TTC549 (cell line): ENCODE results near the gene ZNF8.
"Not testable (repeated sequence)": the region's sequence is repeated elsewhere in the genome, so short reads cannot be mapped to it uniquely, and the experiment has no call there.

Experiments
- FAIRE-seq: peaks from 2 replicates; lab custom pipeline; 2012; peaks lifted over from hg19 to GRCh38; lab: Jason Lieb, UNC

Gene ZNF8

DNA sequence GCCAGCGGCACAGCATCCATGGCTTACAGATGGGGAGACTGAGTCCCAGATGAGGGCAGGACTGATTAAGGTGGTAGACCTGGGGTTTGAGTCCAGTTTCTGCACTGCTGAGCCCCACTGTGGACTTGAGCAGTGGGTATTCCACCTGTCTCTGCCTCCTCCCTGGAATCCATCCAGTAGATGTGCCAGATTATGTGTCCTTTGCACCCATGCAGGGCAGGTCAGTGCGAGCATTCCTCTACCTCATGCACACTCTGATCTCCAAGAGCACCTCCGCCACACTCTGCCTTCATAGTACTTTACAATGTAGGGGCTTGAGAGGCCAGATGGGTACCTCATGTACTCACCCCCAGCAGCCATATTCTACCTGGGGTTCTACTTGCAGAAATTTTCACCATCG is 58.1 kb downstream of the ZNF8 start:
- no peak for FAIRE-seq

DNA sequence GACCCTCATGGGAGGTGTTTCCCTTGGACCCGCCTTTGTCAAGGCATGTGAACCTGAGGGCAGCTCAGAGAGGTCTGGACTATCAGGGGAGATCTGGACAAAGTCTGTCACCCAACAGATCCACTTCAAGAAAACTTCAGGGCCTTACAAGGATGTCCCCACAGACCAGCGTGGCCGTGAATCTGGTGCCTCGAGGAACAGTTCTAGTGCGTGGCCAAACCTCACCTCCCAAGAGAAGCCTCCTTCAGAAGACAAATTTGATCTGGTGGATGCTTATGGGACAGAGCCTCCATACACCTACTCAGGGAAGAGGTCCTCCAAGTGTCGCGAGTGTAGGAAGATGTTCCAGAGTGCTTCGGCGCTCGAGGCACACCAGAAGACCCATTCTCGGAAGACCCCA is 59.6 kb downstream of the ZNF8 start:
- no peak for FAIRE-seq

DNA sequence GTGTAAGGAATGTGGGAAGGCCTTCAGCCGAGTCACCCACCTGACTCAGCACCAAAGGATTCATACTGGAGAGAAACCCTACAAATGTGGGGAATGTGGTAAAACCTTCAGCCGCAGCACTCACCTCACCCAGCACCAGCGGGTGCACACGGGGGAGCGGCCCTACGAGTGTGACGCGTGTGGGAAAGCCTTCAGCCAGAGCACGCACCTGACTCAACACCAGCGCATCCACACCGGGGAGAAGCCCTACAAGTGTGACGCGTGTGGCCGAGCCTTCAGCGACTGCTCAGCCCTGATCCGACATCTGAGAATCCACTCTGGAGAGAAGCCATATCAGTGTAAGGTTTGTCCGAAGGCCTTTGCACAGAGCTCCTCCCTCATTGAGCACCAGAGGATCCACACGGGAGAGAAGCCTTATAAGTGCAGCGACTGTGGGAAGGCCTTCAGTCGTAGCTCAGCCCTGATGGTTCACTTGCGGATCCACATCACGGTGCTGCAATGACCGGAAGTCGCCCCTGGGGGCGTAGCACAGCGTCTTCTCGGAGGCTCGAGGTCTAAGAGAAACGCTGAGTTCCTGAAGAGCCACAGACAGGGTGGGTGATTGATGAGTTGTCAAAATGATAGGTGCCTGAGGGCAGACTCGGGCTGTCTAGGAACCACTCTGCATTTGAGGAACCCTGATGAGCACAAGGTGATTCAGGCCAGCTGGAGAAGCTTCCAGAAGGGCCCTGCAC is 60.2 kb downstream of the ZNF8 start:
- FAIRE-seq: no peak

DNA sequence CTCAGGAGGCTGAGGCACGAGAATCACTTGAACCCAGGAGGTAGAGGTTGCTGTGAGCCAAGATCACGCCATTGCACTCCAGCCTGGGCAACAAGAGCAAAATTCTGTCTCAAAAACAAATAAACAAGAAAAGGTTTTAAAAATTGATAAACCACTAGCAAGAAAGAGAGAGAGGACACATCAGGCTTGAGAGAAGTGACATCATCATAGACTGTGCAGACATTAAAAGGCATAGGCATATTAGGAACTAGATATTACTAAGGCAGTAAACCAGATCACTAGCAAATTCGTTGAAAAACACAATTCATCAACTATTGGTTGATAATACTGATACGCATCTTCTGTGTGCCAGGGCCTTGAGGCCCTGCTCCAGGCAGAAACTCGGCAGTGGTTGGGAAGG is 66.8 kb downstream of the ZNF8 start:
- FAIRE-seq: no peak

DNA sequence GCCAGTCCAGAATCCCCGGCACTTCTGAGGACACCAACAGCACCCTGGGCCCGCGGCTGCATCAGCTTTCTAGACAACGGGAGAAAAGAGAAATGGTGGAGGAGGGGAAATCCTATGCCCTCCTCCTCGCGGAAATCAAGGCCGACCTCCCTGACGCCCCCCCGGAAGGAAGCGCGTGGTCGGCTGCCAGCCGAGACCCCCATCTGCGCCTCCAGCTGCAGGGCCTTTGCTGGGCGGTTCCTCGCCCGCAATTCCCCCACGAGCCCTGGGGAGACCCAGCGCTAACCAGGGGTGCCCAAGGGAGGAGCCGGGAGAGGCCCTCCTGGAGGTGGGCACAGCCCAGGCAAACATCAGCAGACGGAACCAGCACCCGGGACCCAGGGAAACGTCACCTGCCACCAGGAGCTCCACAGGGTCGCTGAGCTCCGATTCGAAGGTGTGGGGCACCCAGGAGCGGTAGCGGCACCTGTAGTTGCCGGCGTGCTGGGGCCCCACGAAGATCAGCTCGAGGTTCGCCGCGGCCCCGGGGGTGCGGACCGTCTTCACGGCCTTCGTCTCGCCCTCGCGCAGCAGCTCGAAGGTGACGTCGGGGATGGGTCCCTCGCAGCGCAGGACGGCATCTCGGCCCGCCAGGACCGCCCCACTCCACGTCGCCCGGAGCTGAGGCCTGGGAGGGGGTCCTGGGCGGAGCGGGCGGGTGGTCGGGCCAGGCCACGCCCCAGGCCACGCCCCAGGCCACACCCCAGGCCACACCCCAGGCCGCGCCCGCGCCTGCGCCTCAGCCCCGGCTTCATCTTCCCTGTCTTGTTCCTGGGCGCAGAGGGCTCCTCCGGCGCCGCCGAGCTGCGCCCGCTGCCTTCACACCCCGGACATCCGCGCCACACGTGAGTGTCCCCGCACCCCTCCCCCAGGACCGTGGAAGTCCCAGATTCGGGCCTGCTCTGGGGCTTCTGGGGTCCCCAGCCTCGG is 68.5 kb downstream of the ZNF8 start:
- FAIRE-seq: no peak

DNA sequence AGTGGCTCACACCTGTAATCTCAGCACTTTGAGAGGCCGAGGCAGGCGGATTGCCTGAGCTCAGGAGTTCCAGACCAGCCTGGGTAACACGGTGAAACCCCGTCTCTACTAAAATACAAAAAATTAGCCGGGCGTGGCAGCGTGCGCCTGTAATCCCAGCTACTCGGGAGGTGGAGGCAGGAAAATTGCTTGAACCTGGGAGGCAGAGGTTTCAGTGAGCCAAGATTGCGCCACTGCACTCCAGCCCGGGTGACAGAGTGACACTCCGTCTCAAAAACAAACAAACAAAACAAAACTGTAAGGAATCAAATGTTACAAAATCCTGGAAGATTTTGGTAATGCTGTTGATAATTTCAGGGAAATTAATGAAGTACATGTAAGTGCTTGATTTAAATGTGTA is 69.3 kb downstream of the ZNF8 start:
- not testable (repeated sequence) for FAIRE-seq

DNA sequence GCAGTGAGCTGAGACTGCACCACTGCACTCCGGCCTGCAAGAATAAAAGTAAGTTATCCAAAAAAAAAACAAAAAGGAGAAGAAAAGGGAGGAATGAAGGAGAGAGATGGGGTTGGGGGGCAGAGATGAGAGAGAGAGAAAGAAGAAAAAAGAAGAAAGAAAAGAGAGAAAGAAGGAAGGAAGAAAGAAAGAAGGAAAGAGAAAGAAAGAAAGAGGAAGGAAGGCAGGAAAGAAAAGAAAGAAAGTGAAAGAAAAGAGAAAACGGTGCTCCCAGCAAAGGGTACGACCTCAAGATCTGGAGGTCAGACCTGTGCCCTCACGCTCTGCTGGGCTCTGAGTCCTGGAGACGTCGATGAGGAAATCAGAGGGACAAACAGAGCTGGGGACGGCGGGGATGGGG is 70.8 kb downstream of the ZNF8 start:
- FAIRE-seq: no peak

DNA sequence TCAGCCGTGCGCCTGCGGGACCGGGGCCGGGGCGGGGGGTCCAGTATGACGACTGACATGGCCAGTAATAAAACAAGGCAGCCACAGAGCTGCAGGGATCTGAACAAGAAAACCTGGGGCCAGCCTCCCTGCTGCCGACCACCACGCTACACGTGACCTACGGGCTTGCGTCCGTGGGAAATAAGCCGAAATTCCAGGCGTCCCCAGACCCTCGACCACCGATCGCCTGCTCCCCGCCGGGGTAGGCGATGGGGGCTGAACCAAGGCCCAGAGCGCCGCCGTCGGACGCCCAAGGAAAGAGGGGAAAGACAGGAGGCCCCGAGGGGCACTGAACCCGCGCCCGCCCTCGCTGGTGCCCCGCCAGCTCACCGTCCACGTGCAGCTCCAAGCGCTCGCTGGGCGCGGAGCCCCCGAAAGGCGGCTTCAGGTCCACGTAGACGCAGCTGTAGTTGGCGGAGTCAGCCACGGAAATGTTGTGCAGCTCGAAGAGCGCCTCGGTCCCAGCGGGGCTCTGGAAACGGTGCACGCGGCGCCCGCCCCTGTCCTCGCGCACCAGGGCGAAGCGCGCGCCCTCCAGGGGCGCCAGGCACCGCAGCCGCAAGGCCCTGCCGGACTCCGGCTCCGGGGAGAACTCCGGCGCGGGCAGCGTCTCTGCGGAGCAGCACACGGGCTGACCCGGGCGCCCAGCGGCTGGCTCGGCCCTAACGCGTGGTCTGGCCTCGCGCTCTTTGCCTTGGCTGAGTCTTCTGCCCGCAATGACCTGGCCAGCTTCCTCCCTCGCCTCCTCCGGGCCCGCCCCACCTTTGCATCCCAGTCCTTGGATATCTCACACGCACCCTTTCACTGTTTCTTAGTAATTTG is 71.5 kb downstream of the ZNF8 start:
- FAIRE-seq: no peak

DNA sequence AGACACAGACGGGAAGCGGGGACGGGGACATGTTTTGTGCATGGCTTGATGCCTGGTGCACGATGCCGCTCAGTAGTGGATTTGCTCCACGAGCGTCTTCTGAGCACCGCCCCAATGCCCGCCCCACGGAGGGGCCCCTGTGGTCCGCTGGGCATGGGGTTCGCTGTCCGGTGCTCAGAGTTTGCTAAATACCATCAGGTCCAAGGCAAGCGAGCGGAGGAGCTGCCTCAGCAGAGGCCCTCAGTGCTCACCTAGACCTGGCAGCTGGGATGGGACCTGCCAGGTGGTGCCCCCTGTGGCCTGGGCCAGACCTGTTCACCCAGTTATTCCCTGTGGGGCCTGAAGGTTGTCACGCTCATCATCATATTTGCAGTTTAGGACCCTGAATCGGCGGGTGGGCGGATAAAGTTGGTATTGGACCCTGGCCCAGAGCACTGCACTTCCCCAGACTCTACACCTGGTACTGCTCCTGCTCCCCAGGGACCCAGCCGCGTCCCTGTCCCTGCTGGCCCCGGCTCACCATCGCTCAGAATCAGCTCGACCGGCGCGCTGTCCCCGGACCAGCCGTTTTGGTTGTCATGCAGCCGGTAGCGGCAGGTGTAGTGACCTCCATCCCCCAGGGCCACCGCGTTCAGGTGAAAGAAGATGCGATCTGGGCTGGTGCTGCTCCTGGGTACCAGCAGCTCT is 72.3 kb downstream of the ZNF8 start:
- no peak for FAIRE-seq

DNA sequence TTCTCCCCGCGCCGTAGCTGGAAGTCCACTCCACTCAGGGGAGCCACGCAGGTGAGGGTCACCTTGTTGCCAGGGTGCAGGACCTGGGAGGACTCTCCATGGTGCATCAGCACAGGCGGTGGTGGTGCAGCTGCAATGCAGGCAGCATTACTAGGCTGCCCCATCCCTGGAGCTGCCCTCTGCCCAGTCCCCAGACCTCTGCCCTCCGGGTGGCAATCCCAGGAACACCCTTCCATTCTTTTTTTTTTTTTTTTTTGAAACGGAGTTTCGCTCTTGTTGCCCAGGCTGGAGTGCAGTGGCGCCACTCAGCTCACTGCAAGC is 72.8 kb downstream of the ZNF8 start:
- no peak for FAIRE-seq

DNA sequence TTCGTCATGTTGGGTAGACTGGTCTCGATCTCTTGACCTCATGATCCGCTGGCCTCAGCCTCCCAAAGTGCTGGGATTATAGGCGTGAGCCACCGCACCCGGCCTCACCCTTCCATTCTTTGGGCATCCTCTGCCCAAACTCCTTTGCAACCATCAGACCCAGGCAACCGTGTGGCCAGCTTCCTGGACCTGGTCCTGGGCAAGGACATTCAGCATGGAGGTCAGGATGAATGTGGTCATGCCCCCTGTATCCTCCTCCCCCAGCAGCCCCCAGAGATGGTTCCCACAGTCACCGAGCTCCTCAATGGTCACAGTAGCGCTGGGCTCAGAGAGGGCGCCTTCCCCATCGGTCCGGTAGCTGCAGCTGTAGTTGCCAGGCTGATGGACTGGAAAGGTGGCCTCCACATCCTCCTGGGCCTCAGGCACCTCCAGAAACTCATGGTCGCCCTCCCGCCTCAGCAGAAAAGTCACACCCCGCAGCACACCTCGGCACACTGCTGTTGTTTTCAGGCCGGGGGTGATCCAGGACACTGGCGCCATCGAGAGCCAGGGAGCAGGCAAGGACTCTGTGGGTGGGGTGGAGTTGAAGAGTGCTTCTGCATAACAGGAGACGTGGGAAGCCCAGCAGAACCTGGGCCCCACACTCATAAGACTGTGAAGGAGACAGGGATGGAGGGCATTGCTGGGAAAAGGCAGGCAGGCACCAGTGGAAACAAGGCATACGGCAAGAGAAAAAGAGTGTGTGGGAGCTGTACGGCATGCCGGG is 73.4 kb downstream of the ZNF8 start:
- FAIRE-seq: no peak
